Measurements from ENCODE around the gene SELENOH.

Gene SELENOH

DNA sequence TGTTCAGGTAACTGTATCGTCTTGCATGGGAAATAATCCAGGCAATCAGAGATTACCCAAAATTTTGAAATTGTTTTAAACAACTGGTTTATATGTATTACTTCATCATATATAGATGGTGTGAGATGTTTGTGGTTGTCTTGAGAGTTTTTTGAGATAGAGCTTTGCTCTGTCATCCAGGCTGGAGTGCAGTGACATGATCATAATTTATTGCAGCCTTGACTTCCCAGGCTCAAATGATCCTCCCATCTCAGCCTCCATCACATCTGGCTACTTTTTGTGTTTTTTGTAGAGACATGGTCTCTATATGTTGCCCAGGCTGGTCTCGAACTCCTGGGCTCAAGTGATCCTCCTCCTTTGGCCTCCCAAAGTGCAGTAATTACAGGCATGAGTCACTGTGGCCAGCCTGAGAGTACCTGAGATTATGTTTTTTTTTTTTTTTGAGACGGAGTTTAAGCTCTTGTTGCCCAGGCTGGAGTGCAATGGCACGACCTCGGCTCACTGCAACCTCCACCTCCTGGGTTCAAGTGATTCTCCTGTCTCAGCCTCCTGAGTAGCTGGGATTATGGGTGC is 31.8 kb downstream of the SELENOH start:
- no peak for TF ChIP-seq CTCF (IDR thresholded peaks at IDR 0.05; ENCODE audit: low read depth, low read length)
- DNase-seq (ENCODE audit: extremely low read depth, low read depth) = no peak

DNA sequence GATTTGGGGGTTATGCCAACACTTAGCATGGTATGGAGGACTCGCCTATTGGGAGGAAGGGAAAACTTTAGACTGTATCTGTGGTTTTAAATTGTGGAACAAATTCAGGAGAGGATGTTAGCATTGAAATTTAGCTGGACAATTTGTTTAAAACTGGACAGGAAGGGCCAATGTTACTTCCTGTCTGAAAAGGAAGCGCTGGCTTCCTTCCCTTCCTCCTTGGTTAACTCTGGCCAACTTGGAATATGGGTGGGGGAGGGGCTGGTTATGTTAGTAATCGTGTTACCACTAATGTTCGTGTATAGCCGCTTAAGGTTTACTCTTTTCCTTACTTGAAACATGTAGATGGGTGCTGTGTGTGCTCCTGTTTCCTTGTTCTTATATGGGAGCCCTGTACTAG is 34.2 kb downstream of the SELENOH start:
- DNase-seq (ENCODE audit: extremely low read depth, low read depth) = no peak
- TF ChIP-seq CTCF (IDR thresholded peaks at IDR 0.05; ENCODE audit: low read depth, low read length) = no peak

DNA sequence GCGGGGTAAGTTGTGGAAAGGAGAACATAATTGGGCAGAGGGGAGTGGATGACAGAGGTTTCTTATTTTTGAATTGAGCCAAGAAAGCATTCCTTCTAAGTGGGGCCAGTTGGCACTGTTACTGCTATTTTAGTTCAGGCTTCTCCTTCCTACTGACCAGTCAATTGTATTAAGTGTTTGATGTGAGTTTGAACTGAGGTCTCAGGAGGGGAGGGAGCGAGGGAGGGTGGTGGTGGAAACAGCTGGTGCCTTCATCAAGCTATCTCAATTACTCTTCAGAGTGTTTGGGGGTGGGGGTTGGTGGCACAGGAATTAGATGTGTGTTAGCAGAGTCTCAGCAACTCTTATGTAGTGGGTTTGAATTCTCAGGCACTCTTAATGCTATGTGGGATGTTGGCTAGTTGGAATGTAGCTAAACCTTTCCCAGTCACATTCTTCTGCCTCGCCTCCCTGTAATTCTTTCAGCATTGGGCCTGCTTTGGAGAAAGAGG is 34.8 kb downstream of the SELENOH start:
- DNase-seq (ENCODE audit: extremely low read depth, low read depth) = no peak
- TF ChIP-seq CTCF (IDR thresholded peaks at IDR 0.05; ENCODE audit: low read depth, low read length) = no peak

DNA sequence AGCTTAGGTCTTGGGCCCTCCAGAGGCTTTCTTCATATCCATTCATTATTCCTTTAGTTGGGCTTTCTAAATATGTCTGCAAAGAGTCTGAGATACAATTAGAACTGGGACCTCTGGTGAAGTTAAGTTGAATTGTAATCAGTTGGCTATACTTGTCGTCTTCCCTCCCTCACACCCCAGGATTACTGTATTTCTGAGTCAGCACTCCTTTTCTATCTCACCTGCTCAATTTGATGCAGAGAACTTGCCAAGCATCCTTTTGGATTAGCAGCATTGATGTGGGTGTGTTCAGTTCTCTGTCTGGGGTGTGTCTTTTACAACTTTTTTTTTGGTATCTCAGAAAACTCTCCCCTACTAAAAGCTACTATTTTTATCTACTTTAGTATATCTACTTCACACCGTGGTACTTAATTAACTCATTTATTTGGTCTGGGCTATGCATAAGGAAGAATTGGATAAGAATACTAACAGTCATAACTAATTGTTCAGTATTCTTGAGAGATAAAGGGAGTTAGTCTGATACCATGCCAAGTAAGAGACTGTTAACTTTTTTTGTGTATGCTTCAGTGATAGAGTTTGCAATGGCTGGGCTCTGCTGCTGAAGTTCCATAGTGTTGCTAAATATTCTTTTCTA is 35.4 kb downstream of the SELENOH start:
- TF ChIP-seq CTCF (IDR thresholded peaks at IDR 0.05; ENCODE audit: low read depth, low read length) = no peak
- DNase-seq (ENCODE audit: extremely low read depth, low read depth) = no peak

DNA sequence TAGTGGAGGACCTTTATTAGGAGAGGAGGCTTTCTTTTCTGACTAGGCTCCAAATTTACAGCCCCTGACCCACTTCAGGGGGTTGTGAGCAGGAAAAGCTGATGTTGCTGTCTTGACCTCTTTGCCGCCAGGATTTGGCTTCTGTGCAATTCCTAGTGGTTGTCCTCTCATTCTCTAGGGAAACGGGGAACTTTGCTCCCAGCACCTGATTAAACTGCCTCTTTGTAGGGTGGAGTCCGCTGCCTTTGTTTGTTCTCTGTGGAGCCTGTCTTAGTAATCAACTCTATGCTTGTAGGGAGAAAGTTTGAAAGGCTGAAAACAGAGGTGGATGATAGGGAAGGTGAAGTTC is 36.7 kb downstream of the SELENOH start:
- no peak for TF ChIP-seq CTCF (IDR thresholded peaks at IDR 0.05; ENCODE audit: low read depth, low read length)
- DNase-seq (ENCODE audit: extremely low read depth, low read depth) = no peak

GRCh38 chr11:57778318-57779037 is 37.2 kb downstream of the SELENOH start:
- TF ChIP-seq CTCF (IDR thresholded peaks at IDR 0.05; ENCODE audit: low read depth, low read length) = no peak
- DNase-seq (ENCODE audit: extremely low read depth, low read depth) = peak; percentile 95

- no peak; the same call in 1 of the 2 replicates for TF ChIP-seq CTCF (IDR thresholded peaks at IDR 0.05; ENCODE audit: low read depth, low read length)
- peak; percentile 30 for DNase-seq (ENCODE audit: extremely low read depth, low read depth)
Observed at GRCh38 chr11:57779276-57779675, 38.0 kb downstream of the SELENOH start.
